ENCODE measurements around the gene GULP1.

DNA sequence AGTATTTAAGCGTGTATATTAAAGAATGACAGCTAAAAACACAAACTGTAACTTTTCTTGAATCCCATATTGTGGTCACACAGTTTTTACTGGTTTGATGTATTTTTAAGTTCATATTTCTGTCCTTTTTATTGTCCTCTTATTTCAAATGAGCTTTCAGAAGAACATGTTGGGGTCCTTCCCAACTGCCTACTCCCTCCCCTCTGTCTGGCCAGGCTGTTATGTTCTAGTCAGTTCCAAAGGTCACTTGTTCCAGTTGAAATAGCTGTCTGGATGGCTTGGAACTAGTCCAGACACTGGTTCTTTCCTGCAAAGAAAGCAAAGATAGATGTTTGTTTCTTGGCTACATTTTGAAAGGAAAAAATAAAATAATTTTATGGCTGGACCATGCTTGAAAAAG is 306.9 kb downstream of the GULP1 start:
- TF ChIP-seq, protein P1, sequence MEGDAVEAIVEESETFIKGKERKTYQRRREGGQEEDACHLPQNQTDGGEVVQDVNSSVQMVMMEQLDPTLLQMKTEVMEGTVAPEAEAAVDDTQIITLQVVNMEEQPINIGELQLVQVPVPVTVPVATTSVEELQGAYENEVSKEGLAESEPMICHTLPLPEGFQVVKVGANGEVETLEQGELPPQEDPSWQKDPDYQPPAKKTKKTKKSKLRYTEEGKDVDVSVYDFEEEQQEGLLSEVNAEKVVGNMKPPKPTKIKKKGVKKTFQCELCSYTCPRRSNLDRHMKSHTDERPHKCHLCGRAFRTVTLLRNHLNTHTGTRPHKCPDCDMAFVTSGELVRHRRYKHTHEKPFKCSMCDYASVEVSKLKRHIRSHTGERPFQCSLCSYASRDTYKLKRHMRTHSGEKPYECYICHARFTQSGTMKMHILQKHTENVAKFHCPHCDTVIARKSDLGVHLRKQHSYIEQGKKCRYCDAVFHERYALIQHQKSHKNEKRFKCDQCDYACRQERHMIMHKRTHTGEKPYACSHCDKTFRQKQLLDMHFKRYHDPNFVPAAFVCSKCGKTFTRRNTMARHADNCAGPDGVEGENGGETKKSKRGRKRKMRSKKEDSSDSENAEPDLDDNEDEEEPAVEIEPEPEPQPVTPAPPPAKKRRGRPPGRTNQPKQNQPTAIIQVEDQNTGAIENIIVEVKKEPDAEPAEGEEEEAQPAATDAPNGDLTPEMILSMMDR (IDR thresholded peaks at IDR 0.05) = no peak
- TF ChIP-seq POLR2AphosphoS5 (IDR thresholded peaks at IDR 0.05) (no peak), POLR2A (IDR thresholded peaks at IDR 0.05) (no peak)
